Measurements from ENCODE around the gene TBC1D25.

The TBC1D25 gene

GRCh38 chrX:48539345-48540027 is at the start of gene TBC1D25:
TSS of gene TBC1D25 (plus strand) at chrX:48539714. CDS start at chrX:48539798, 84 bp downstream.
- no peaks in the 10 kb centered on the region for H3K9me3 Mint-ChIP-seq
- no peaks in the 10 kb centered on the region for H3K27me3 Mint-ChIP-seq
- ATAC-seq (ENCODE audit: low read depth), result peak; percentile 81
- H3K4me3 Mint-ChIP-seq, result peak within 1 kb of the TSS; percentile 92
- no peaks in the 10 kb centered on the region for H3K36me3 Mint-ChIP-seq
- peak; percentile 80 to 90 for DNase-seq (ENCODE audit: low spot score in 2 of 2)
- peaks cover 16% of the 10 kb centered on the region for H3K4me1 Mint-ChIP-seq
- peak within 1 kb of the TSS; percentile 93 for H3K27ac Mint-ChIP-seq

GRCh38 chrX:48489892-48490291 is 49.6 kb upstream of the TBC1D25 start:
- H3K4me1 Mint-ChIP-seq, result no peaks in the 10 kb centered on the region
- ATAC-seq (ENCODE audit: low read depth) (no peak), DNase-seq (ENCODE audit: low spot score in 2 of 2) (no peak)
- H3K4me3 Mint-ChIP-seq, result no peak overlapping the region
- no peak overlapping the region for H3K27ac Mint-ChIP-seq
- H3K27me3 Mint-ChIP-seq, result peaks cover 3% of the 10 kb centered on the region
- H3K36me3 Mint-ChIP-seq, result no peaks in the 10 kb centered on the region
- no peaks in the 10 kb centered on the region for H3K9me3 Mint-ChIP-seq

GRCh38 chrX:48490661-48491060 is 48.9 kb upstream of the TBC1D25 start:
- Mint-ChIP-seq H3K36me3 (no peaks in the 10 kb centered on the region), H3K4me3 (no peak overlapping the region), H3K4me1 (no peaks in the 10 kb centered on the region), H3K27me3 (peaks cover 3% of the 10 kb centered on the region), H3K27ac (no peak overlapping the region), H3K9me3 (no peaks in the 10 kb centered on the region)
- DNase-seq (ENCODE audit: low spot score in 2 of 2) (no peak), ATAC-seq (ENCODE audit: low read depth) (no peak)

GRCh38 chrX:48491809-48492208 is 47.7 kb upstream of the TBC1D25 start:
- Mint-ChIP-seq H3K4me1 (no peaks in the 10 kb centered on the region), H3K27me3 (peaks cover 3% of the 10 kb centered on the region)
- no peak for ATAC-seq (ENCODE audit: low read depth)

GRCh38 chrX:48492293-48492910 is 47.1 kb upstream of the TBC1D25 start:
- no peaks in the 10 kb centered on the region for H3K4me1 Mint-ChIP-seq

More at GRCh38 chrX:48491809-48492208, 47.7 kb upstream of the TBC1D25 start:
- H3K27ac Mint-ChIP-seq, result no peak overlapping the region
- no peaks in the 10 kb centered on the region for H3K36me3 Mint-ChIP-seq
- H3K9me3 Mint-ChIP-seq, result no peaks in the 10 kb centered on the region
- H3K4me3 Mint-ChIP-seq, result no peak overlapping the region
- no peak for DNase-seq (ENCODE audit: low spot score in 2 of 2)

GRCh38 chrX:48493890-48494364 is 45.6 kb upstream of the TBC1D25 start:
- H3K4me3 Mint-ChIP-seq, result no peak overlapping the region
- H3K36me3 Mint-ChIP-seq, result no peaks in the 10 kb centered on the region
- peaks cover 5% of the 10 kb centered on the region for H3K27me3 Mint-ChIP-seq
- no peaks in the 10 kb centered on the region for H3K4me1 Mint-ChIP-seq
- no peaks in the 10 kb centered on the region for H3K9me3 Mint-ChIP-seq
- DNase-seq (ENCODE audit: low spot score in 2 of 2) (no peak), ATAC-seq (ENCODE audit: low read depth) (no peak)
- no peak overlapping the region for H3K27ac Mint-ChIP-seq

More at GRCh38 chrX:48492293-48492910, 47.1 kb upstream of the TBC1D25 start:
- Mint-ChIP-seq H3K9me3 (no peaks in the 10 kb centered on the region), H3K27me3 (peaks cover 3% of the 10 kb centered on the region), H3K36me3 (no peaks in the 10 kb centered on the region), H3K27ac (no peak overlapping the region), H3K4me3 (no peak overlapping the region)
- DNase-seq (ENCODE audit: low spot score in 2 of 2) (no peak), ATAC-seq (ENCODE audit: low read depth) (no peak)

GRCh38 chrX:48496660-48497059 is 42.9 kb upstream of the TBC1D25 start:
- H3K4me1 Mint-ChIP-seq, result no peaks in the 10 kb centered on the region
- DNase-seq (ENCODE audit: low spot score in 2 of 2), result no peak

GRCh38 chrX:48497871-48498270 is 41.6 kb upstream of the TBC1D25 start:
- H3K4me1 Mint-ChIP-seq, result no peaks in the 10 kb centered on the region
- DNase-seq (ENCODE audit: low spot score in 2 of 2), result no peak
- H3K27ac Mint-ChIP-seq, result no peak overlapping the region
- no peak overlapping the region for H3K4me3 Mint-ChIP-seq
- H3K36me3 Mint-ChIP-seq, result no peaks in the 10 kb centered on the region
- ATAC-seq (ENCODE audit: low read depth), result no peak
- peaks cover 2% of the 10 kb centered on the region for H3K27me3 Mint-ChIP-seq
- no peaks in the 10 kb centered on the region for H3K9me3 Mint-ChIP-seq

More at GRCh38 chrX:48496660-48497059, 42.9 kb upstream of the TBC1D25 start:
- no peaks in the 10 kb centered on the region for H3K36me3 Mint-ChIP-seq
- no peak overlapping the region for H3K4me3 Mint-ChIP-seq
- H3K9me3 Mint-ChIP-seq, result no peaks in the 10 kb centered on the region
- H3K27me3 Mint-ChIP-seq, result peaks cover 5% of the 10 kb centered on the region
- no peak for ATAC-seq (ENCODE audit: low read depth)
- no peak overlapping the region for H3K27ac Mint-ChIP-seq

- Mint-ChIP-seq H3K27me3 (peaks cover 2% of the 10 kb centered on the region), H3K4me1 (no peaks in the 10 kb centered on the region), H3K36me3 (no peaks in the 10 kb centered on the region), H3K4me3 (no peak overlapping the region), H3K9me3 (no peaks in the 10 kb centered on the region), H3K27ac (no peak overlapping the region)
- ATAC-seq (ENCODE audit: low read depth), result no peak
- no peak for DNase-seq (ENCODE audit: low spot score in 2 of 2)
These were observed 41.1 kb upstream of the TBC1D25 start for GRCh38 chrX:48498374-48498809.

- DNase-seq (ENCODE audit: low spot score in 2 of 2) (no peak), ATAC-seq (ENCODE audit: low read depth) (no peak)
- H3K4me1 Mint-ChIP-seq, result peaks cover 3% of the 10 kb centered on the region
- H3K36me3 Mint-ChIP-seq, result no peaks in the 10 kb centered on the region
- no peak overlapping the region for H3K4me3 Mint-ChIP-seq
- H3K27me3 Mint-ChIP-seq, result no peaks in the 10 kb centered on the region
- H3K9me3 Mint-ChIP-seq, result no peaks in the 10 kb centered on the region
- H3K27ac Mint-ChIP-seq, result no peak overlapping the region
These were observed 35.3 kb upstream of the TBC1D25 start for GRCh38 chrX:48504261-48504660.

GRCh38 chrX:48505481-48505880 is 34.0 kb upstream of the TBC1D25 start:
- H3K36me3 Mint-ChIP-seq, result no peaks in the 10 kb centered on the region
- ATAC-seq (ENCODE audit: low read depth) (no peak), DNase-seq (ENCODE audit: low spot score in 2 of 2) (no peak)

GRCh38 chrX:48507246-48507645 is 32.3 kb upstream of the TBC1D25 start:
- H3K36me3 Mint-ChIP-seq, result peaks cover 3% of the 10 kb centered on the region
- no peak for DNase-seq (ENCODE audit: low spot score in 2 of 2)
- H3K27ac Mint-ChIP-seq, result no peak overlapping the region
- no peak for ATAC-seq (ENCODE audit: low read depth)
- no peak overlapping the region for H3K4me3 Mint-ChIP-seq
- H3K27me3 Mint-ChIP-seq, result no peaks in the 10 kb centered on the region
- H3K9me3 Mint-ChIP-seq, result no peaks in the 10 kb centered on the region
- peaks cover 13% of the 10 kb centered on the region for H3K4me1 Mint-ChIP-seq

More at GRCh38 chrX:48505481-48505880, 34.0 kb upstream of the TBC1D25 start:
- Mint-ChIP-seq H3K27ac (no peak overlapping the region), H3K9me3 (no peaks in the 10 kb centered on the region), H3K4me1 (peaks cover 10% of the 10 kb centered on the region), H3K4me3 (no peak overlapping the region), H3K27me3 (no peaks in the 10 kb centered on the region)

- Mint-ChIP-seq H3K4me3 (peak within 1 kb of the TSS; percentile 95), H3K9me3 (no peaks in the 10 kb centered on the region), H3K36me3 (peaks cover 3% of the 10 kb centered on the region), H3K27ac (peak within 1 kb of the TSS; percentile 91), H3K4me1 (peaks cover 13% of the 10 kb centered on the region), H3K27me3 (no peaks in the 10 kb centered on the region)
- DNase-seq (ENCODE audit: low spot score in 2 of 2), result peak; percentile 42 to 55
- peak; percentile 87 for ATAC-seq (ENCODE audit: low read depth)
These were observed 30.9 kb upstream of the TBC1D25 start, which contains the start of gene PORCN for GRCh38 chrX:48508400-48509244. TSS of gene PORCN (plus strand) at chrX:48508992. CDS start at chrX:48509821, 829 bp downstream.

GRCh38 chrX:48509245-48509590 is 30.3 kb upstream of the TBC1D25 start:
- DNase-seq (ENCODE audit: low spot score in 2 of 2) (no peak), ATAC-seq (ENCODE audit: low read depth) (no peak)

More at GRCh38 chrX:48509245-48509590, 30.3 kb upstream of the TBC1D25 start:
- Mint-ChIP-seq H3K27ac (peak overlapping the region; percentile 91), H3K4me3 (peak overlapping the region; percentile 95), H3K4me1 (peaks cover 13% of the 10 kb centered on the region), H3K9me3 (no peaks in the 10 kb centered on the region), H3K36me3 (peaks cover 3% of the 10 kb centered on the region), H3K27me3 (no peaks in the 10 kb centered on the region)

Measured in memory B cell (primary cell).